CD4-positive, alpha-beta T cell treated with Interleukin-17A for 4 hours (primary cell): ENCODE measurements around the gene GRIA3.

Experiments used
- DNase-seq: peaks from one replicate; pipeline ENCODE4 v3.0.0-alpha.2; 2020; ENCODE audit warnings: mixed read lengths

Gene GRIA3

DNA sequence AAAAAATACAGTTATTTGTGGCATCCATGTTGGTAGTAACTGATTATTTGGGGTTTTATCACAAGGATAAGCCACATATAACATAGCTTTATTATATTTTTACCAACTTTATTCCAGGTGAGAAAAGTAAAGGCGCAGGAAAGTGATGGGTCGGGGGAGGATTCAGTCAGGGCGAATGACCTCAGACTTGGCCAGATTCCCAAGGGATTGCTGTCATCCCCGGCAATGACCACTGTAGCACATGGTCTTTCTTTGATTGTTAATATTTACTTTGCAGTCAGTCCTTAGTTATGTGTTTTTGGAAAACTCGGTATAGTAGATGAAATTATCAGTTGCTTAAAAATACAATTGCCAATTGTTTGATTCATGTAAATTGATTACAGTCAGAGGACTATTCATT is 17.6 kb downstream of the GRIA3 start:
- no peak for DNase-seq

DNA sequence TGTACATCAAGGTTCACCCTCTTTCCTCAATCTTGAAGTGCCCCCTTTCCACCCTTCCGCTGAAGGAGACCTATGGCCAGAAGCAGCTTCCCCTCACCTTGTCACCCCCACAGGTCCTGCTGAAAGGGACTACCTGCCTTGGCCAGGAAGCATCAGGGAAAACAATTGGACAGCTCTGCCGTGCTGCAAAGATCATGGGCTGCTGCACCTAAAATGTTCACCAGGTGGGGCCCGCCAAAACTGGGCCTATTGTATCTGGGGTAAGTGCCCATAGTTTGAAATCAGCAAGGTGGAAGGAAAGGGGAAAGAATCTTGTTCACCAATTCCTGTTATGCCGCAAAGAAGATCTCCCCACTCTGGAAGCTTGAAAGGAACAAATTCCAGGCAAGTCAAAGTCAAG is 18.4 kb downstream of the GRIA3 start:
- DNase-seq = no peak

DNA sequence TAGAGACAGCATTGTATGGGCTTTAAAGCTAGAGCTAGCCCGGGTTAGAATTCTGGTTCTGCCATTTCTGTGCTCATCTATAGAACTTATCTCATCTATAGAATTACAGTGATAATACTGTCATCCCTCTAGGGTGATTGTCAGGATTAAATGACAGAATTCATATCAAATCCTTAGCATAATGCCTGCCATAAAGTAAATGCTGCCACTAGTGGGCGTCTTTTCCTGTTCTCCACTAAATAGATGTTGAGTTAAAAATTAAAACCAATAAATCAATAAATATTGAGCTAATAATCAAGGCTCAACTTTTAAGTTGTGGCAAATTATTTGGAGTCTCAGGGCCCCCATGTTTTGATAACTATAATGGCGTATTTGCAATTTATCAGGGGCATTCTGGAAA is 19.7 kb downstream of the GRIA3 start:
- DNase-seq = no peak

DNA sequence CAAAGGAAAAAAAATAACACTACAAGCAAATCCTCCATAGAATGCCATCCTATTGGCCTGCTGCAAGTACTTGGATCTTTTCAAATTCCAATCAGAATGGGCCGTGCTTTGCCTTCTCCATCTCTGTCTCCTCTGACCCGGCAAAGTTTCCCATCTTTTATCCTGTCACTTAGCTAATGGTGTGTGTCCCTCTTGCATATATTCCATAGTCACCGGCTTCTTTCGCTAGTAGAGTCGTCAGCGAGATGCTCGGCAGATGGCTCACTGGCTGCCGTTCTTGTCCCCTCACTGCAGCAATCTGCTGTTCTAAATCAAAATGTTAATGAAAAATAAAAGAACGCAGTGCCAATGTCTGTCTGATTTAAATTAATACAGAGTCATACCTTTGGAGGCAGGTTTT is 22.1 kb downstream of the GRIA3 start:
- DNase-seq = no peak

DNA sequence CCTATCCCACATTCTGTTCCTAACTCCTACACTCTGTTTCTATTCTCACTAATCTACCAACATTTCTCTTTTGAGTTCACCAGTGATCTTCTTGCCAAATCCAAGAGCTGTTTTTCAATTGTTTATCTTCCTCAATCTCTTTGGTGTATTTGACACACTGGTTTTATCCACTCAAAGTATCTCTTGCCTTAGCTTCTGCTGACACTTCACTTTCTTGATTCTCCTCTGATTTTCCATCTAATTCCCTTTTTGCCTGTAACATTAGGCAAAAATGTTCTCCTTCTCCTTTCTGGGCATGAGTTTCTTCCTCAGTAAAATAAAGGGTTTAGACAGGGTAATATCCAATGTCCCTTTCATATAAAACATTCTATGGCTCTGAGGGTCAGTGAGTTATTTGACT is 26.2 kb downstream of the GRIA3 start:
- DNase-seq = no peak

DNA sequence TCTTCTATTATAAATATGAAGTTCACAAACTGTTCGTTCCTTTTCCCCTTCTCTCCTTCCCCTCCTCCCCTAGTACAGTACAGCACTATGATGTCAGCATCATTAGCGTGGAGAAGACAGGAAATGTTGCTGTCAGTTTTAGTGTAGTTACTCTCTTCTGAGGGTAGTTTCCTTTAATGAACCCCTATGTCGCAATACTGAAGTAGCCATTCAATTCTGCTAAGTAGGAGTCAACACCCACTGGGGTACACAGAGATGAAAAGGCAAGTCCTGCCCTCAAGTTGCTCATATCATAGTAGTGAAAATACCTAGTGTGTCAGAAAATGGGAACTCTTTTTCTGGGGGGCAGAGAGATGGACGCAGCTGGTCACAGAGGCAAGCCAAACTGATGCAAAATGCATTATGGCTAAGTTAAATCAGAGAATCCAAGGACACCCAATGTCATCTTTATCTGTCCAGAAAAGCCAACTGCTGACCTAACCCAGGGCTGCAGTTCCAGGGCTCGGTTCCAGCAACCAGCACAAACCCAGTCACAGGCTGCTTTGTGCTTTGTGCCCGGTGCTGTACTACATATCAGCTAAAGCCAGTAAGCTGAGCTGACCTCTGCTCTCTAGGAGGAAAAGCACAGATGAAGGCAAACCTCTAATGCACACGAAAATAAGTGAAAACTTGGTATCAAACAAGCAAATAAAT is 31.5 kb downstream of the GRIA3 start:
- no peak for DNase-seq

DNA sequence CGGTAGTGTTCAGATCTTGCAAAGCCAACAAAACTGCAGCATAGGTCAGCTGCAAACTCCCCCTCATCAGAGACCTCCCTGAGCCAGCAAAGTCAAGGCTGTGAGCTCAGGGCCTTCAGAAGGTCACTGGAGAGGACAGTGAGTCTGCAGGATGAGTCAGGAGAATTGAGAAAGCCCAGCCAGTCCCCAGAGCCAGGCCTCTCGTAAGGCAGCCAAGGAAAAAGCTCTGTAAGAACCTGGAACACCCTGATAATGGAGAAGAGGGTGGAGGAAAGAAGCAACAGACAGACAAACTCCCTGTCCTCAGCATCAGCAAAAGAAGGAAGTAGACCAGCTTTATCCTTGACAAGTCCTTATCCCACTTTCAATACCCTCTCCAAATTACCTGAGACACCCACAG is 33.0 kb downstream of the GRIA3 start:
- no peak for DNase-seq

DNA sequence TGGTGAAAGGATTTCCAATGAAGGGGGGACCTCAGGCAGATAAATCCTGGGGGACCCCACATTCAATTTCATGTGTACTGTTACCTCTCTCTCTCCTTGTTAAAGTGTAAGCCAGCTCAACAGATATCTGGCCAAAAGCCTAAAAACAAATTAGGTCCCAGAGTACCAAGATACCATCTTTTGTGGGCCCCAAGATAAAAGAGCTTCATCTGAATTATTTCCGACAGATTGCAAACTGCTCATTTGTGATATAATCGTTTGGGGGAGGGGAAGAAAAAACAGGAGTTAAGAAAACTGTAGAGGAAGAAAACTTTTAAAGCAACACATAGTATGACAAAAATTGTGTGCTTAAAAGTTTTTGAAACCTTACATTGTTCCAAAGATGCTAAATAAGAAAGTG is 33.6 kb downstream of the GRIA3 start:
- no peak for DNase-seq

DNA sequence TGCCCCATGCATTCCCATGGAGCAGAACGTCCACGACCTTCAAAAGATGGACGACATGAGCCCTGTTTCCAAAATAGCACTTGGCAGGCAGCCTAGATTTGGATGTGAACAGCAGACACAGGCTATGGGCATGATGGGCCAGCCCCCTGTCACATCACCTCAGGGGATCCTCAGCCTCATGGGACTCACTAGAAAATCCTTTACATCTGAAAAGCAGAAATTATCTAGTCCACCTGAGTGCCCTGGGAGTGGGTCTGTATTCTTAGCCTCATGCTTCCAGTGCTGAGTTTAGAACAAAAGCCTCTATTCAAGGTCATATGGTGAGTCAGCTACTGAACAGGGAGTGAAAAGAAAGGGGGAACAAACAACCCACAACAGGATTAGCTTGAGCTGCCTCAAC is 35.8 kb downstream of the GRIA3 start:
- DNase-seq = no peak

DNA sequence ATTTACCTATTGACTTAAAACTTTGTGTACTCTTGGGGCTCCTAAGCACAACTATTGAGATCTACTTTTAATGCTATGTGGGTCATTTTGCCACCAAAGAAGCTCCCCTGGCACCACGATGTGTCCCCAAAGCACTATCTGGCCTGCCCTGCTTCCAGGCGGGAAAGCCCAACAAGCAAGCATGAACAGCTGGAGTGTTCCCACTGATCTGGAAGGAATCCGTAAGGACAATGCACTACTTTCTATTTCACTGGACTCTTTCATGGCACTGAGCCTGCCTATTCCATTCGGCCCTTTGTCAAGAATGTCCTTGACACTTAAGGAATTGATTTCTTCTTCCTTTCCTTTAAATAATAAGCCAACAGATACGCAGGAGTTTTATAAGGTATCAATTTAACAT is 38.8 kb downstream of the GRIA3 start:
- no peak for DNase-seq

DNA sequence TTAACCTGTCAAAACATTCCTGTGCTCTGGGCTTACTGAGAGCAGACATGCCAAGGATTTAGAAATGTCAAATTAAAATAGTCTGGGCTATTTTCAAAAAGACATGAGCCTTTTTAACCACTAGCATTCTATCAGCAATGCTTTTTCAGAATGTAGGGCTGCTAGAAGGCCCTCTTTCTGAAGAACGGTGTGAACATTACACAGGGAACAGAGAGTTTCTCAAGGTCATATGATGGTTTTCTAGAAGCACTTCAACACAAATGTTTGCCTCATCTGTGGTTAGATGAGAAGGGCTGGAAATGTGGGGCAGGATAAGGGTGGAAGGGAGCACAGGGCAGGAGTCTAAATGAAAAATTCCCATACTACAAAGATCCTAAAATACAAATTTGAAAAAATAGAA is 39.3 kb downstream of the GRIA3 start:
- DNase-seq = no peak

DNA sequence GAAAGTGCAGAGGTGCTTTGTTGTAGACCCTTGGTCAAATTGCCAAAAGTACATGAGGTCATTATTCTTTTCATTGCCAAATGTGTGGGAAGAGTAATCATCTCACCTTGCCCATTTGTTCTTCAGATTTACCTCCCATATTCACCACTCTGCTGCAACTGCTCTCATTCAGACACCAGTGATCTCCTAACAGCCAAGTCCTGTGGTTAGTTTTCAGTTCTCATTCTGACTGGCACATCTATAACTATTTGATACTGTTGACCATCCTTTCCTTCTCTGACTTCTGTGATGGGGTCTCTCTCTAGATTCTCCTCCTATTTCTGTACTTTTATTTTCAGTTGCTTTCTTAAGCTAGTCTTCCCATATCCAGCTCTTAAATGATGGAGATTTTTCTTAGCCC is 39.8 kb downstream of the GRIA3 start:
- DNase-seq = no peak

DNA sequence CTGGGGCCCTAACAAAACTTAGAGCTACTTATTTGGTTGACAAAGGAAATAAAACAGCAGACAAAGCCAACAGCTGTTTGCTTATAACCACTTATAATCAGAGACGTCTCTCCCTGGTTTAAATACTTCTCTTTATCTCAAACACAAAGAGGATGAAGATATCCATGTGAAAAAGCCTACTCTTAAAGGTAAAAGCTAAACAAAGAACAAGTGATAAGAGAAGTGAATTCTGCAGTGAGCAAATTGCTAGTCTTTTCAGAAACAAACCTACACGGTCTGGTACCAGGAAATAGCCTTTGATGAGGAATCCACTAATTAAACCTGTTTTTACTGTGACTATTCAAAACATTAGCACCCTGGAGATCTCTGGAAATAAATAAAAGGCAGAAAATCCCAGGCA is 46.7 kb downstream of the GRIA3 start:
- DNase-seq = no peak

DNA sequence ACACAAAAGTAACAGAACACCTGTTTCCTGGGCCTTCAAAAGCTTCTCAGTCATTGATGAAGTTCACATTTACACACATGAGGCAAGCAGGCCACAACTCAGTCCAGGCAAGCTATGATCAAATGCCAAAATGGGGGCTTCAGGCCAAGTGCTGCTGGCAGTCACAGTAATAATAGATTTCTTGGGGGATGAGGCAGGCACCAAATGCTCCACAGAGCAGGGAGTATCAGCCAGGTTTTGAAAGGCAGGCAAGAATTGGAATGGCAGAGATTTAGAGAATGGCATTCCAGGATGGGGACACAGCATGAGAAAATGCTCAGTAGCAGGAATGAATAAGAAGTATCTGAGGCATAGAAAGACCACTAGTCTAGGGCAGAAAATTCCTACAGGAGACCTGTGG is 52.8 kb downstream of the GRIA3 start:
- DNase-seq = no peak

DNA sequence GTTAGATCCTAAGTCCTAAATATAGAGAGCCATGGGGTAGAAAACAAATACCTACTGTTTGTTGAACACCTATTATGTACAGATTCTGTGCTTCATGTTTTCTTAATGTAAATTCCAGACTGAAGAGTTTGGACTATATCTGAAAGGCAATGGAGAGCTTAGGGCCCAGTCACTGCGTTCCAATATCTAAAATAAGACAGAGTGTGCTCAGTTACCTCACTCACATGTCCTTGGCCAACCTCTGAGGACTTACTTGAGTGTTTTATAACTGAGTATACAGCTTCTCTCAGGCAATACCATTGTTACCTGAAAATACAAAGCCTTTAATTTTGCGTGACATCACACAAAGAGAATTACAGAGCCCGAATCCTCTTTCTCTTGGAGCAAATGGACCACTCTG is 53.2 kb downstream of the GRIA3 start:
- DNase-seq = no peak

DNA sequence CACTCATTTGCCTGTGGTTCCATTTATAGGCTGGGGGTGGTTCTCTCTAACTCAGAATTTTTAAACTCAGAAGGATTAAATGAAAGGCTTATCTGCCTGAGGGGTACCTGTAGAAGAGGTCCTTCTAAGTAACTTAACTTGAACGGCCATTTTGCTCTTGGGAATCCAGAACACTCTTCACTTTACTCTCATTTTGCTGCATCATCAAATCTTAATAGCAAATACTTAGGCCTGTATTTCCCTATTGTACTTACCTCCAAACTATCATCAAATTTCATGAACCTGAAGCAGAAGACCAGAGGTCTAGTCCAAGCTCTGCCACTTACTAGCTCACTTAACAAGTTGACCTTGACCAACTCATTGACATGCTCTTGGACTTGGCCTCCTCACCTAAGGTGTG is 70.4 kb downstream of the GRIA3 start:
- DNase-seq = no peak

DNA sequence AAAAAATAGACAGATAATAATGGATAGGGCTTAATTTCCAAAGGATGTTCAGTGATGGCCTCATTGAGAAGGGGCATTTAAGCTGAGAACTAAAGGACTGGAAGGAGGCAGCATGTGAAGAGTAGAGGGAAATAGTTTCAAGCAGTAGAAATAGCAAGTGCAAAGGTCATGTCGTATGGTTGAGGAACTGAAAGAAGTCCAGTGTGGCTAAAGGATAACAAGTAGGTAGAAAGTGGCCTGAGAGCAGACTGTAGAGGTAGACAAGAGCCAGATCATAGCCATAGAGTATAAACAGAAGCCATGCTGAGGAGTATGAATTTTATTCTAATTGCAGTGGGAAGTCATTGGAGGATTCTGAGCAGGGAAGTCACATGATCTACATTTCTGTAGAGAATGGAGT is 72.3 kb downstream of the GRIA3 start:
- DNase-seq = no peak

DNA sequence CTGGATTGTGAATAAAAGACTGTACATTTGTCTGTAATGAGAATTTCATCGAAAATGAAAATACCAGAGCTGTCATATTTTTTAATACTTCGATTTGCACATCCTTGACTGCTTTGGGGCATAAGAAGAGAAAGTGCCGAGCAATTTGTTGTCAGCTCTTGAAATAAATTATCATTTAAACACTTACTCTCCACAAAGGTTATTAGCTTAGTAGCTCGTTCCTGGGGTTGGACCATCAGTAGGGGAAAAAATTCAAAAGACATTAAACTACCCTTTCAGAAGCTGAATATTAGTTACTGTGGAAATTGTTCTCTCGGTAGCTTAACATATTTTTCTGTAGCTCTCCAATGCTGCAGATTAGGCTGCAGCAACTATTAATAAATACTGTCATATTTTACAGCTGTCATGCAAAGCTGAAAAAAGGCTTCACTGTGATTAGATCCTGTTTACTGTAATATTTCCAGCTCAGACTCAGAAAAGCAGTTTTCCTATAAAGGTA is 76.9 kb downstream of the GRIA3 start:
- no peak for DNase-seq

DNA sequence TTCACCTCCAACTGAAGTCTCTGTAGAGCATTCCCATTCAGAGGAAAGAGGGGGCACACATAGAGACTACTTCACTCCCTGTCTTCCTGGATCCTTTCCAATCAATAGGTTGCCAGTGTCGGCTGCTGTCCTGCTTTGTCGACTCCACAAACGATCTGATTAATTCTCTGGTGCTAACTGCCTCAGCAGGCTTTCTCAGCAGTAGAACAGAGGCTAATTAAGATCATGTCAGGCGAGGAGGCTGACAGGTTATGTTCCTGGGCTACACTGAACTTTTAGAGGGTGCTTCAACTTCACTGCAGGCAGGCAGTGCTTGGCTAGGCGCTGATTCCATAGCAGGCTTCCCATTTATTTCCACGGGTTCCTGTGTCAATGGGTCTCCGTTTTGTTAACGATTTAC is 79.2 kb downstream of the GRIA3 start:
- no peak for DNase-seq

DNA sequence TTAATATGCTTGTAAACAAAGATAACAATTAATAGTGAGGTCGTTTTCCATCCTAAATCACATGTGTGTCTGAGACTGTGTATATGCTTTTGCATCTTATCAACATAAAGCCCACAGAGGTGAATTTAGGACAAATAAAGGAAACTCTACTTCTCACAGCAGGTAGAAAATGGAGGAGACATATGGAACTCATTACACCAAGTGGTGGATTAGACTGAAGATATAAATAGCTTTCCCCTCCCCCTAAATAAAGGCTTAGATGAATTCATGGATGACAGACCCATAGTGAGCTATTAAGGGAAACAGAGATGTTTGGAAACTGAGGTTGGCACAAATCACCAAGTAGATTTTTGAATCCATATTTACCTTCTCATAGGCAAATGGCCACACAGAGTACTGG is 79.7 kb downstream of the GRIA3 start:
- no peak for DNase-seq

DNA sequence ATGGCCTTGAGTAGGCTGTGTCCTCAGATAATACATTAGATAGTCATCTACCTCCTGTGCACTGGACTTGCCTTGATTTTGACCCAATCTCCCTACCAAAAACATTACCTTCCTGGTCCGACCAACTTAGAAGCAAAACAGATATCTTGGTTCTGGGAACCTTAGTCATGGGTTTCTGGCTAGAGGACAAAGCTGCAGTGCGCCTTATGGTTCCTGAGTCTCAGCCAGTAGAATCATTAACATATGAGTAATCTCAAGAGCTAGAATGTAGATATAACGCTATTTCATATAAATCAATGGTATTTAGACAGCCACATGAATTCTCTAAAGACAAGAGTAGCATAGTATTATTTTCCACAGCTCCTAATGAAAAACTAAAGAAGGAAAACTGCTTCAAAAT is 83.1 kb downstream of the GRIA3 start:
- DNase-seq = no peak

DNA sequence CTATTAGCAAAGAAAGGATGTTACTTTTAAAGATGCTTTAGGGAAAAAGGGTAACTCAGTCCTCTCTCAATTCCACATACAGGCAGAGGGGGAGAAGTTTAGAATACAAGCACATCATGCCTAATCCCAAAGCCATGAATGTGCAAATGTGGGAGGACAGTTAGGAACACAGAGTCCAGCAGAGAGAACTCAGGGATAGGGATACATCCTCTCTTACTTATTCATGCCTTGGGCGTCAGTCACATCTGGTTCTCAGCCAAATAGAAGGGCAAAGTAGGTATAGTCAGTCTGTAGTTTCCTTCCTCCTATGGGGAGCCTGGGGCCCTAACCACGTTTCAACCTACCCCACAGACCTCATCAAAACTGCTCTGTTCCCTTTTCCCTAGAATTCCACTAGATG is 87.8 kb downstream of the GRIA3 start:
- no peak for DNase-seq

DNA sequence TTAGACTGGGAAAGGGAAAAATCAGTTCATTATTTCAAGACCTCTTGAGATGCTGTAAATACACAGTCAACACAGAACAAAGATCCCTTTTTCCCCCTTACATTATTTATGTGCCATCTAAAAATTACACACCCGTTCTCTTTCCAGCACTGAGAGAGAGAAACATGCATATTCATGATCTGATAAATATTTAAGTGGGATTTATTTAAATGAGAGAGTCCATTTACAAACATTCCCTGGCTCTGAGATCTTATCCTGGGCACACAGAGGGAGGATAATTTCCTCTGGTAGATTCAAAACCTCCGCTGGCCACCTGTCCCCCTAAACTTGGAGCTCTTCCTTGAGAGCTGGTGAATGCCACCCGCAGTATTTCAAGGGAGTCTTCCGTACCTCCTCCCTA is 88.6 kb downstream of the GRIA3 start:
- DNase-seq = no peak

DNA sequence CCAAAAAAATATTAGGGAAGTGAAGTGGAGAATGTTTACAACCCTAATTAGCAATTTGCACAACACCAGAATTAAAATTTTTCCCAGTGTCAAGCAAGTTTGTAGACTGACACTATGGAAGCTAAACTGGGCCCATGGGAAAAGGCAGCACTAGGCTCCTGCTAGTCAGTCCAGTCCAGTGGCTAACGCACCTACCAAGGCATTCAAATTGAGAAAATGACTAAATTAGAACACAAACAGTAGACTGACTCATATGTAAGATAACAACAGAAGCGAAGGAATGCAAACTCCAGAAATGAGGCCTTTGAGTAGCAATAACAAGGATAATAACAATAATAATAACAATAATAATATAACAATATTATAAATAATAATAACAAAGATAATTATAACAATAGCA is 90.7 kb downstream of the GRIA3 start:
- no peak for DNase-seq

DNA sequence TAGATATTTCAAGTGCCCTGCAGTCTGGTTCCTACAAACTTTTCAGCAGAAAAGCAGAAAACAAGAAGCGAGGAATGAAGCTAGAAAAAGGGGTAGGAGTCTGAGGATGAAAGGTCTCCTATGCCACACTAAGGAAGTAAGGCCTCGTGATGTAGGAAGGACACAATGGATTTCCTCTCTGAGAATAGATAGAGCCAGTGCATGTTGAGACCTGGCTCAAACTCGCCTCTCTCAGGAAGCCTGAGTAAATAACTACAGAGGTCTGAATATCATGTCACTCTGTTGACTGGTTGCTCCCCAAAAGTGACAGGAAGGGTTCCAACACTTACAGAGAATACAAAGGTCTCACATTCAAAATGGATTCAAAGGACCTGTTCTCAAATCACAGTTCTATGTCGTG is 93.3 kb downstream of the GRIA3 start:
- no peak for DNase-seq

DNA sequence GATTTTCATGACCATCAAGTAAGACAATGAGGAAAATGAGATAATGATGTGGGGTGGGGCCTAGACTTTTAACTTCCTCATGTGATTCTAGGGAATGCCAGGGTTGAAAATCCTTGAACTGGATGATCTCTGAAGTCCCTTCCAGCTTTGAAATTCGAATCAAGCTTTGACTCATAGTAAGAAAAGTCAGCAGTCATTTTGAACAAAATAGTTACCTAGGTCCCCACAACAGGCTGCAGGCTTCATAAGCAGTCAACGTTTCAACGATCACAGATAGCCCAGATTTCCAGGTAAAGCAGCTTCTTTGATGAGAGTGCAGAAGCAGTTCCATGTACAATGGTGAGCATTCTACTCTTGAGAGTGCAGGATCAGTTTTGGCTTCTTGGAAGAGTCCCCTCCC is 93.7 kb downstream of the GRIA3 start:
- DNase-seq = no peak
